Measurements from ENCODE around the gene CWC25. TPM values are rescaled to one million over a fixed set of nuclear protein-coding genes. Genes with fewer than 3 reads are reported as not detected.

Gene CWC25
- total and polyA plus RNA-seq, 2 of the 13 experiments (the other 11 are each of a cell fraction or from before 2014, with no cell fraction given) = 15.6 to 22.7 TPM

DNA sequence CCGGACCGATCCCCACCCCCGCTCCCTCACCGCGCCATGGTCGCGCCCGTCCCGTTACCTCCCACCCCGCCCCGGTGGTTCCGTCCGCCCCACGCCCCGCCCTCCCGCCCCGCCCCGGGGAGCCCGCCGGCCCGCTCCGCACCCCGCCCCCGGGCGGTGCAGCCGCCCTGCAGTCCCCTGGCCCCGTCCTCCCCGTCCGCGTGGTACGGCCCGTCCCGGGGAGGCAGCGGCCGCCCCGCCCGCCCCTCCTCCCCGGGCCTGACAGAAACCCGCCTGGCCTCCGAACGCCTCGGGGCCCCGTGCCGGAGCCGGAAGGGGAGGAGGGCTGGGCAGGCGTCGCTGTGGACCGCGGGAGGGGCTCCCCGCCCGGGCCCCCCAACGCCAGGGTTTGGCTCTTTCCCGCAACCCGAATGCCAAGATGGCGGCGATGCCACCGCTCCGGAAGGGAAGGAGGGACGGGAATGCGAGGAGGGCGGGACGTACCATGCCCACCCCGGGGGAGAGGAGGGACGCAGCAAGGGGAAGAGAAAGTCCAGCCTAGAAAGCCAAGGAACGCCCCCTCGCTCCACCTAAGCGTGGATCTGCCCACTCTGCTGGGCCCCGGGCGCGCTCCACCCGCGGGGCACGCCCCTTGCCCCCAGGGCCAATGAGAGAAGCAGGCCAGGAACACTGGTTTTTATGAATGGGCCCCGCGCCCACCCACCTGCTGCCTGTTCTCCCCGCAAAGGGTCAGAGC, 25.5 kb downstream of the CWC25 start, which contains the start of gene PIP4K2B (continued):
- TF ChIP-seq ZNF562 (CRISPR knock-in tag; IDR thresholded peaks at IDR 0.05; ENCODE audit: borderline replicate concordance) (no peak; the same call in 1 of the 2 replicates), CAMTA2 (CRISPR knock-in tag; IDR thresholded peaks at IDR 0.05; ENCODE audit: borderline replicate concordance) (no peak), HES4 (CRISPR knock-in tag; IDR thresholded peaks at IDR 0.05; ENCODE audit: borderline replicate concordance) (peak; percentile 59), NCOA5 (CRISPR knock-in tag; IDR thresholded peaks at IDR 0.05) (no peak), NONO (IDR thresholded peaks at IDR 0.05) (no peak), NONO (CRISPR knock-in tag; conservative IDR thresholded peaks at IDR 0.05) (peak; percentile 96), ZNF224 (CRISPR knock-in tag; IDR thresholded peaks at IDR 0.05) (no peak), ZNF24 (IDR thresholded peaks at IDR 0.05) (no peak), YEATS4 (CRISPR knock-in tag; IDR thresholded peaks at IDR 0.05; ENCODE audit: borderline replicate concordance) (peak; percentile 98), HCFC1 (IDR thresholded peaks at IDR 0.05; ENCODE audit: low read depth, low read length) (peak; percentile 62), ZNF432 (CRISPR knock-in tag; IDR thresholded peaks at IDR 0.05; ENCODE audit: borderline replicate concordance) (no peak), ZBED4 (CRISPR knock-in tag; IDR thresholded peaks at IDR 0.05; ENCODE audit: borderline replicate concordance) (peak; percentile 59; the same call in 1 of the 2 replicates), SRSF1 (optimal IDR thresholded peaks at IDR 0.05; ENCODE audit: low read depth, low read length) (peak; percentile 97), ATF2 (CRISPR knock-in tag; IDR thresholded peaks at IDR 0.05) (peak; percentile 70; the same call in 1 of the 2 replicates), SETDB1 (CRISPR knock-in tag; IDR thresholded peaks at IDR 0.05; ENCODE audit: borderline replicate concordance) (no peak), GATAD2A (CRISPR knock-in tag; IDR thresholded peaks at IDR 0.05) (peak; percentile 76), PAF1 (CRISPR knock-in tag; IDR thresholded peaks at IDR 0.05) (no peak), MTA3 (CRISPR knock-in tag; IDR thresholded peaks at IDR 0.05) (no peak; the same call in 1 of the 2 replicates)
- TF ChIP-seq, protein P1, sequence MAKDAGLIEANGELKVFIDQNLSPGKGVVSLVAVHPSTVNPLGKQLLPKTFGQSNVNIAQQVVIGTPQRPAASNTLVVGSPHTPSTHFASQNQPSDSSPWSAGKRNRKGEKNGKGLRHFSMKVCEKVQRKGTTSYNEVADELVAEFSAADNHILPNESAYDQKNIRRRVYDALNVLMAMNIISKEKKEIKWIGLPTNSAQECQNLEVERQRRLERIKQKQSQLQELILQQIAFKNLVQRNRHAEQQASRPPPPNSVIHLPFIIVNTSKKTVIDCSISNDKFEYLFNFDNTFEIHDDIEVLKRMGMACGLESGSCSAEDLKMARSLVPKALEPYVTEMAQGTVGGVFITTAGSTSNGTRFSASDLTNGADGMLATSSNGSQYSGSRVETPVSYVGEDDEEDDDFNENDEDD (CRISPR knock-in tag; IDR thresholded peaks at IDR 0.05; ENCODE audit: borderline replicate concordance) = peak; percentile 69; the same call in 1 of the 2 replicates
- TF ChIP-seq, protein P2, sequence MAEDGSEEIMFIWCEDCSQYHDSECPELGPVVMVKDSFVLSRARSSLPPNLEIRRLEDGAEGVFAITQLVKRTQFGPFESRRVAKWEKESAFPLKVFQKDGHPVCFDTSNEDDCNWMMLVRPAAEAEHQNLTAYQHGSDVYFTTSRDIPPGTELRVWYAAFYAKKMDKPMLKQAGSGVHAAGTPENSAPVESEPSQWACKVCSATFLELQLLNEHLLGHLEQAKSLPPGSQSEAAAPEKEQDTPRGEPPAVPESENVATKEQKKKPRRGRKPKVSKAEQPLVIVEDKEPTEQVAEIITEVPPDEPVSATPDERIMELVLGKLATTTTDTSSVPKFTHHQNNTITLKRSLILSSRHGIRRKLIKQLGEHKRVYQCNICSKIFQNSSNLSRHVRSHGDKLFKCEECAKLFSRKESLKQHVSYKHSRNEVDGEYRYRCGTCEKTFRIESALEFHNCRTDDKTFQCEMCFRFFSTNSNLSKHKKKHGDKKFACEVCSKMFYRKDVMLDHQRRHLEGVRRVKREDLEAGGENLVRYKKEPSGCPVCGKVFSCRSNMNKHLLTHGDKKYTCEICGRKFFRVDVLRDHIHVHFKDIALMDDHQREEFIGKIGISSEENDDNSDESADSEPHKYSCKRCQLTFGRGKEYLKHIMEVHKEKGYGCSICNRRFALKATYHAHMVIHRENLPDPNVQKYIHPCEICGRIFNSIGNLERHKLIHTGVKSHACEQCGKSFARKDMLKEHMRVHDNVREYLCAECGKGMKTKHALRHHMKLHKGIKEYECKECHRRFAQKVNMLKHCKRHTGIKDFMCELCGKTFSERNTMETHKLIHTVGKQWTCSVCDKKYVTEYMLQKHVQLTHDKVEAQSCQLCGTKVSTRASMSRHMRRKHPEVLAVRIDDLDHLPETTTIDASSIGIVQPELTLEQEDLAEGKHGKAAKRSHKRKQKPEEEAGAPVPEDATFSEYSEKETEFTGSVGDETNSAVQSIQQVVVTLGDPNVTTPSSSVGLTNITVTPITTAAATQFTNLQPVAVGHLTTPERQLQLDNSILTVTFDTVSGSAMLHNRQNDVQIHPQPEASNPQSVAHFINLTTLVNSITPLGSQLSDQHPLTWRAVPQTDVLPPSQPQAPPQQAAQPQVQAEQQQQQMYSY (CRISPR knock-in tag; IDR thresholded peaks at IDR 0.05) = peak; percentile 91

Measured in HepG2 (cell line).